ENCODE results near the gene GPC6.

Gene GPC6

GRCh38 chr13:94154367-94154766 is 927.8 kb downstream of the GPC6 start:
- H3K4me3 ChIP-seq (ENCODE audit: low read length) = no peak overlapping the region
- no peak overlapping the region for H2AFZ ChIP-seq (ENCODE audit: low read length)
- no peaks in the 10 kb centered on the region for H3K9me2 ChIP-seq (replicated peaks; ENCODE audit: insufficient read depth, low read length)
- H3K27ac ChIP-seq (ENCODE audit: low read length) = no peak overlapping the region
- TF ChIP-seq CTCF (IDR thresholded peaks at IDR 0.05; ENCODE audit: low read length) (no peak), EZH2 (optimal IDR thresholded peaks at IDR 0.05; ENCODE audit: low read depth, low read length) (no peak), EZH2phosphoT487 (IDR thresholded peaks at IDR 0.05; ENCODE audit: low read length) (no peak)
- no peaks in the 10 kb centered on the region for H3K79me2 ChIP-seq (ENCODE audit: low read length)
- DNase-seq = no peak
- no peaks in the 10 kb centered on the region for H3K9me3 ChIP-seq (replicated peaks; ENCODE audit: insufficient read depth, low read length)
- H4K20me1 ChIP-seq (ENCODE audit: insufficient read depth, low read length) = no peaks in the 10 kb centered on the region
- no peak overlapping the region for H3K9ac ChIP-seq (ENCODE audit: low read length)
- no peaks in the 10 kb centered on the region for H3K36me3 ChIP-seq (replicated peaks; ENCODE audit: insufficient read depth, low read length)
- no peak overlapping the region for H3K4me2 ChIP-seq (ENCODE audit: low read depth, low read length)
- H3F3A ChIP-seq (ENCODE audit: insufficient read depth, low read length) = no peaks in the 10 kb centered on the region
- H3K27me3 ChIP-seq (replicated peaks; ENCODE audit: insufficient read depth, low read length) = no peaks in the 10 kb centered on the region
- no peaks in the 10 kb centered on the region for H3K4me1 ChIP-seq (ENCODE audit: low read length)

GRCh38 chr13:94157705-94158218 is 931.2 kb downstream of the GPC6 start:
- no peaks in the 10 kb centered on the region for H3K79me2 ChIP-seq (ENCODE audit: low read length)
- no peaks in the 10 kb centered on the region for H3K9me2 ChIP-seq (replicated peaks; ENCODE audit: insufficient read depth, low read length)
- TF ChIP-seq EZH2phosphoT487 (IDR thresholded peaks at IDR 0.05; ENCODE audit: low read length) = no peak
- TF ChIP-seq EZH2 (optimal IDR thresholded peaks at IDR 0.05; ENCODE audit: low read depth, low read length) = no peak
- TF ChIP-seq CTCF (IDR thresholded peaks at IDR 0.05; ENCODE audit: low read length) = no peak
- H4K20me1 ChIP-seq (ENCODE audit: insufficient read depth, low read length) = no peaks in the 10 kb centered on the region
- H3K9me3 ChIP-seq (replicated peaks; ENCODE audit: insufficient read depth, low read length) = no peaks in the 10 kb centered on the region
- H3F3A ChIP-seq (ENCODE audit: insufficient read depth, low read length) = no peaks in the 10 kb centered on the region
- H3K9ac ChIP-seq (ENCODE audit: low read length) = no peak overlapping the region
- H3K4me2 ChIP-seq (ENCODE audit: low read depth, low read length) = no peak overlapping the region
- H3K4me3 ChIP-seq (ENCODE audit: low read length) = no peak overlapping the region
- no peak for DNase-seq
- no peak overlapping the region for H3K27ac ChIP-seq (ENCODE audit: low read length)
- H3K36me3 ChIP-seq (replicated peaks; ENCODE audit: insufficient read depth, low read length) = no peaks in the 10 kb centered on the region
- no peaks in the 10 kb centered on the region for H3K27me3 ChIP-seq (replicated peaks; ENCODE audit: insufficient read depth, low read length)
- no peak overlapping the region for H2AFZ ChIP-seq (ENCODE audit: low read length)
- no peaks in the 10 kb centered on the region for H3K4me1 ChIP-seq (ENCODE audit: low read length)

GRCh38 chr13:94160875-94161274 is 934.3 kb downstream of the GPC6 start:
- no peak overlapping the region for H3K4me3 ChIP-seq (ENCODE audit: low read length)
- no peak overlapping the region for H3K9ac ChIP-seq (ENCODE audit: low read length)
- TF ChIP-seq CTCF (IDR thresholded peaks at IDR 0.05; ENCODE audit: low read length) (no peak), EZH2phosphoT487 (IDR thresholded peaks at IDR 0.05; ENCODE audit: low read length) (no peak), EZH2 (optimal IDR thresholded peaks at IDR 0.05; ENCODE audit: low read depth, low read length) (no peak)
- H3K4me1 ChIP-seq (ENCODE audit: low read length) = no peaks in the 10 kb centered on the region
- no peaks in the 10 kb centered on the region for H4K20me1 ChIP-seq (ENCODE audit: insufficient read depth, low read length)
- H3K27ac ChIP-seq (ENCODE audit: low read length) = no peak overlapping the region
- DNase-seq = no peak
- H3K4me2 ChIP-seq (ENCODE audit: low read depth, low read length) = no peak overlapping the region
- no peaks in the 10 kb centered on the region for H3K27me3 ChIP-seq (replicated peaks; ENCODE audit: insufficient read depth, low read length)
- H3K9me2 ChIP-seq (replicated peaks; ENCODE audit: insufficient read depth, low read length) = no peaks in the 10 kb centered on the region
- no peaks in the 10 kb centered on the region for H3K36me3 ChIP-seq (replicated peaks; ENCODE audit: insufficient read depth, low read length)
- H2AFZ ChIP-seq (ENCODE audit: low read length) = no peak overlapping the region
- H3K9me3 ChIP-seq (replicated peaks; ENCODE audit: insufficient read depth, low read length) = no peaks in the 10 kb centered on the region
- no peaks in the 10 kb centered on the region for H3F3A ChIP-seq (ENCODE audit: insufficient read depth, low read length)
- H3K79me2 ChIP-seq (ENCODE audit: low read length) = no peaks in the 10 kb centered on the region
